Calu3 (cell line): ENCODE data around the gene DYRK2. TPM values are rescaled to one million over a fixed set of nuclear protein-coding genes. Genes with fewer than 3 reads are reported as not detected.
A peak's percentile ranks its signal among the peaks of the same experiment; 100 is the strongest.

Experiments used
- BruUV-seq: library from RNA; stranded (reverse); fragments of 400-500 nt; replicated peaks from 2 replicates; lab custom pipeline; 2021; lab: Mats Ljungman, UMichigan
- CTCF ChIA-PET: fragments of 300-600 bp; sonication (Branson Sonifier 250); formaldehyde crosslinking; loops from one replicate; lab custom pipeline; 2022; ENCODE audit warnings: antibody characterized with exemption; lab: Charles Lee
- DNase-seq: peaks from one replicate; pipeline ENCODE4 v3.0.0; 2022
- H3K27ac Mint-ChIP-seq: one replicate; pipeline ENCODE4 v1.8.0; 2022; ENCODE audit warnings: mixed read lengths; ENCODE audit not compliant: unreplicated experiment
- H3K27me3 Mint-ChIP-seq: one replicate; pipeline ENCODE4 v1.8.0; 2022; ENCODE audit warnings: mixed read lengths; ENCODE audit not compliant: unreplicated experiment
- H3K36me3 Mint-ChIP-seq: one replicate; pipeline ENCODE4 v1.8.0; 2022; ENCODE audit warnings: mild to moderate bottlenecking, moderate library complexity, mixed read lengths; ENCODE audit not compliant: insufficient read depth, unreplicated experiment
- H3K4me1 Mint-ChIP-seq: one replicate; pipeline ENCODE4 v1.8.0; 2022; ENCODE audit warnings: mild to moderate bottlenecking, low read depth, mixed read lengths; ENCODE audit not compliant: unreplicated experiment
- H3K4me3 Mint-ChIP-seq: one replicate; pipeline ENCODE4 v1.8.0; 2022; ENCODE audit warnings: mild to moderate bottlenecking, low read depth, moderate library complexity, mixed read lengths; ENCODE audit not compliant: unreplicated experiment
- H3K9me3 Mint-ChIP-seq: one replicate; pipeline ENCODE4 v1.8.0; 2022; ENCODE audit warnings: low read depth, mixed read lengths; ENCODE audit not compliant: unreplicated experiment
- intact Hi-C: fragments of 100-400 bp; cut with micrococcal nuclease; formaldehyde crosslinking; loops from one replicate; pipeline ENCODE4 v1.10.0; 2022; ENCODE audit not compliant: unreplicated experiment
- total RNA-seq: library from RNA; stranded (reverse); gene quantifications from 2 replicates; pipeline ENCODE4 v1.2.3, GENCODE V29; 2022
- TF ChIP-seq, protein P1 (sequence below): fragments of 200-600 bp; IDR thresholded peaks from one replicate; pipeline ENCODE4 v1.8.0; 2022; ENCODE audit warnings: antibody characterized with exemption; ENCODE audit not compliant: unreplicated experiment

Gene DYRK2
- total RNA-seq, 1 experiment from 2014 or later: 62.3 TPM

GRCh38 chr12:67626156-67626555 lies 22.4 kb upstream of the DYRK2 start:
- DNase-seq: no peak
- Mint-ChIP-seq H3K9me3 (no peaks in the 10 kb centered on the region), H3K4me1 (peaks cover 9% of the 10 kb centered on the region), H3K27me3 (no peaks in the 10 kb centered on the region), H3K27ac (no peak overlapping the region), H3K4me3 (no peak overlapping the region), H3K36me3 (no peaks in the 10 kb centered on the region)
- intact Hi-C loops: loop anchor here (5.0 kb wide), 1 partner anchor 184 kb away; no protein-coding TSS in a partner anchor
- TF ChIP-seq, protein P1, sequence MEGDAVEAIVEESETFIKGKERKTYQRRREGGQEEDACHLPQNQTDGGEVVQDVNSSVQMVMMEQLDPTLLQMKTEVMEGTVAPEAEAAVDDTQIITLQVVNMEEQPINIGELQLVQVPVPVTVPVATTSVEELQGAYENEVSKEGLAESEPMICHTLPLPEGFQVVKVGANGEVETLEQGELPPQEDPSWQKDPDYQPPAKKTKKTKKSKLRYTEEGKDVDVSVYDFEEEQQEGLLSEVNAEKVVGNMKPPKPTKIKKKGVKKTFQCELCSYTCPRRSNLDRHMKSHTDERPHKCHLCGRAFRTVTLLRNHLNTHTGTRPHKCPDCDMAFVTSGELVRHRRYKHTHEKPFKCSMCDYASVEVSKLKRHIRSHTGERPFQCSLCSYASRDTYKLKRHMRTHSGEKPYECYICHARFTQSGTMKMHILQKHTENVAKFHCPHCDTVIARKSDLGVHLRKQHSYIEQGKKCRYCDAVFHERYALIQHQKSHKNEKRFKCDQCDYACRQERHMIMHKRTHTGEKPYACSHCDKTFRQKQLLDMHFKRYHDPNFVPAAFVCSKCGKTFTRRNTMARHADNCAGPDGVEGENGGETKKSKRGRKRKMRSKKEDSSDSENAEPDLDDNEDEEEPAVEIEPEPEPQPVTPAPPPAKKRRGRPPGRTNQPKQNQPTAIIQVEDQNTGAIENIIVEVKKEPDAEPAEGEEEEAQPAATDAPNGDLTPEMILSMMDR: no peak
- CTCF ChIA-PET: no interaction called here
- no TSS peak for BruUV-seq

DNA sequence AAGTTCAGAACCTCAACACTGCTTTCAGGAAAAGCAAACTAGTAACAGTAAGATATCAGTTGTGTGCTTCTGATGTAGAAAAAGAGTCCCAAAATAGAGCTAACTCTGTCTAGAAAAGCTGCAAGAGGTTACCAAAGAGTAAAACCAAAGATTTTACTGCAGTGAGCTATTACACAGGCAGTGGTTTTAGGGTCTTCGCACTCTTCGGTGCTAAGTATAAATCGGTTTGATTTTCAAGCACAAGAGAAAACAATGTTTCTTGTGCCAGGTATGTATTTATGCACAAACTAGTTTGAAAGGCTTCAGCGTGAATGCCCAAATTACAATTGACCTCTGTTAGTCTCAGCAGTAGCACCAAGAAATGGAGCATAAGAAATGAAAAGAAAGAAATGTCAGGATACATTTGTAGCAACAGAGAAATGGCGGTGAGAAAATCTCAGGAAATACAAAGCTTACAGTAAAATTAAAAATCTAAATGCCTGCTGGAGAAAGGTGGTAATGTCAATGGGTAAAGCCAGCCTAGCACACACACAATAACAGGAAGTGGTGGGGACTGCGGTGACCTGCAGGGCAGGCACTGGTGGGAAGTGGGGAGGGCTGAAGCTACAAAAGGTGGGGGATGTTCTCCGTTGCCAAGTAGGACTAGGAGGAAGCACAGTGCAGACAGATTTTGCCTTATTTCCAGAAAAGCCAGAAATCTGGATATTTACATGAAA lies 18.0 kb upstream of the DYRK2 start:
- no peaks in the 10 kb centered on the region for H3K9me3 Mint-ChIP-seq
- no peak overlapping the region for H3K27ac Mint-ChIP-seq
- TF ChIP-seq, protein P1: no peak
- DNase-seq: peak; percentile 25
- CTCF ChIA-PET: interaction anchor here (1.0 kb wide), 1 partner anchor 21 kb away, joined by 3 read pairs; no protein-coding TSS in a partner anchor
- H3K4me1 Mint-ChIP-seq: peaks cover 9% of the 10 kb centered on the region
- H3K4me3 Mint-ChIP-seq: no peak overlapping the region
- H3K36me3 Mint-ChIP-seq: no peaks in the 10 kb centered on the region
- intact Hi-C loops: no loop called here
- H3K27me3 Mint-ChIP-seq: no peaks in the 10 kb centered on the region
- BruUV-seq: no TSS peak

GRCh38 chr12:67632005-67632404 lies 16.5 kb upstream of the DYRK2 start:
- no peaks in the 10 kb centered on the region for H3K9me3 Mint-ChIP-seq
- no peaks in the 10 kb centered on the region for H3K36me3 Mint-ChIP-seq
- BruUV-seq: no TSS peak
- CTCF ChIA-PET: no interaction called here
- intact Hi-C loops: no loop called here
- H3K27me3 Mint-ChIP-seq: no peaks in the 10 kb centered on the region
- DNase-seq: no peak
- TF ChIP-seq, protein P1: no peak
- peaks cover 9% of the 10 kb centered on the region for H3K4me1 Mint-ChIP-seq
- H3K27ac Mint-ChIP-seq: no peak overlapping the region
- H3K4me3 Mint-ChIP-seq: no peak overlapping the region

GRCh38 chr12:67633024-67633610 lies 15.4 kb upstream of the DYRK2 start:
- intact Hi-C loops: no loop called here
- Mint-ChIP-seq H3K4me3 (no peak overlapping the region), H3K27me3 (no peaks in the 10 kb centered on the region), H3K36me3 (no peaks in the 10 kb centered on the region), H3K27ac (no peak overlapping the region), H3K9me3 (no peaks in the 10 kb centered on the region), H3K4me1 (peaks cover 9% of the 10 kb centered on the region)
- DNase-seq: no peak
- no TSS peak for BruUV-seq
- TF ChIP-seq, protein P1: no peak
- CTCF ChIA-PET: interaction anchor here (0.6 kb wide), 1 partner anchor 675 kb away, joined by 3 read pairs; no protein-coding TSS in a partner anchor
